Fibroblast of skin of left quadriceps (primary cell): ENCODE data around the gene DLL3.

Source experiments
- DNase-seq, 2 experiments: peaks; one replicate each; pipeline ENCODE4 v3.0.0-alpha.2; 2013; ENCODE audit warnings: low read depth in 2 of 2

Gene DLL3

GRCh38 chr19:39517432-39517831, 18.7 kb downstream of the DLL3 start:
- no peak for DNase-seq

- no peak for DNase-seq
These were observed 19.7 kb downstream of the DLL3 start for GRCh38 chr19:39518458-39518857.

GRCh38 chr19:39518975-39519374, 20.2 kb downstream of the DLL3 start:
- DNase-seq: no peak

GRCh38 chr19:39520541-39521484, 22.1 kb downstream of the DLL3 start:
- DNase-seq: no peak

GRCh38 chr19:39524495-39524894, 25.7 kb downstream of the DLL3 start:
- DNase-seq: no peak

GRCh38 chr19:39525205-39525604, 26.5 kb downstream of the DLL3 start:
- no peak for DNase-seq

- no peak for DNase-seq
These were observed 33.1 kb downstream of the DLL3 start for GRCh38 chr19:39531834-39532232.

GRCh38 chr19:39532233-39533002, 33.7 kb downstream of the DLL3 start, which contains the start of gene EID2B:
Gene EID2B (minus strand): TSS chr19:39532852. CDS start chr19:39532802, 50 bp downstream.
- peak; percentile 87 for DNase-seq

- no peak for DNase-seq
These were observed 34.3 kb downstream of the DLL3 start for GRCh38 chr19:39533003-39533512.

- no peak for DNase-seq
These were observed 35.0 kb downstream of the DLL3 start for GRCh38 chr19:39533791-39534190.

GRCh38 chr19:39539165-39539517, 40.4 kb downstream of the DLL3 start:
- DNase-seq: peak in 1 of 2 experiments; percentile 15

- peak; percentile 75 to 80 for DNase-seq
These were observed 41.0 kb downstream of the DLL3 start, which contains the start of gene EID2 for GRCh38 chr19:39539518-39540332. Gene EID2 (minus strand): TSS chr19:39540161. CDS start chr19:39540079, 82 bp downstream.

- no peak for DNase-seq
These were observed 41.6 kb downstream of the DLL3 start for GRCh38 chr19:39540333-39540673.

GRCh38 chr19:39542206-39542605, 43.5 kb downstream of the DLL3 start:
- DNase-seq: no peak

- DNase-seq: no peak
These were observed 44.7 kb downstream of the DLL3 start for GRCh38 chr19:39543477-39543857.

GRCh38 chr19:39544226-39544903, 45.6 kb downstream of the DLL3 start:
- DNase-seq: no peak

GRCh38 chr19:39544911-39545310, 46.2 kb downstream of the DLL3 start:
- DNase-seq: no peak

GRCh38 chr19:39546599-39546998, 47.9 kb downstream of the DLL3 start:
- DNase-seq: no peak

- DNase-seq: no peak
These were observed 51.5 kb downstream of the DLL3 start for GRCh38 chr19:39550197-39550596.

GRCh38 chr19:39553082-39553652, 54.4 kb downstream of the DLL3 start:
- no peak for DNase-seq
